SU-DHL-6 (cell line): ENCODE data around the gene RENBP.

Source experiments
- H2AFZ ChIP-seq: fragments of 200-600 bp; sonication (generic); 2 replicates; pipeline ENCODE4 v1.6.1; 2014; ENCODE audit warnings: low read depth, mild to moderate bottlenecking, moderate library complexity, mixed read lengths, antibody characterized with exemption, low read length; ENCODE audit not compliant: severe bottlenecking
- H3F3A ChIP-seq: fragments of 200-600 bp; shearing (Covaris generic); 2 replicates; pipeline ENCODE4 v1.6.0; 2016; ENCODE audit warnings: antibody characterized with exemption, mild to moderate bottlenecking; ENCODE audit not compliant: insufficient read depth
- H3K27ac ChIP-seq: fragments of 200-600 bp; sonication (generic); 2 replicates; pipeline ENCODE4 v1.5.1; 2016; ENCODE audit warnings: low read depth, mild to moderate bottlenecking, low read length, moderate library complexity, mixed read lengths
- H3K27me3 ChIP-seq: fragments of 200-600 bp; sonication (generic), shearing (Covaris generic); 2 replicates; pipeline ENCODE4 v1.6.0; 2014; ENCODE audit warnings: mild to moderate bottlenecking, low read length
- H3K36me3 ChIP-seq: fragments of 200-600 bp; sonication (generic); 2 replicates; pipeline ENCODE4 v1.6.1; 2014; ENCODE audit warnings: mild to moderate bottlenecking, low read length, mixed read lengths
- H3K4me2 ChIP-seq: fragments of 300-600, 200-600 bp; shearing (Covaris generic), sonication (generic); 2 replicates; pipeline ENCODE4 v1.6.0; 2014; ENCODE audit warnings: low read length, low read depth, mild to moderate bottlenecking; ENCODE audit not compliant: poor library complexity, severe bottlenecking
- H3K4me3 ChIP-seq: fragments of 200-600 bp; sonication (generic); 2 replicates; pipeline ENCODE4 v1.5.1; 2014; ENCODE audit warnings: antibody characterized with exemption, low read length, mild to moderate bottlenecking, mixed read lengths; ENCODE audit not compliant: insufficient read depth, poor library complexity, severe bottlenecking
- H3K79me2 ChIP-seq: fragments of 200-600 bp; sonication (generic); 2 replicates; pipeline ENCODE4 v1.6.1; 2014; ENCODE audit warnings: mild to moderate bottlenecking, low read length, moderate library complexity; ENCODE audit not compliant: insufficient read depth
- H3K9ac ChIP-seq: fragments of 200-600 bp; sonication (generic); 2 replicates; pipeline ENCODE4 v1.7.0; 2014; ENCODE audit warnings: mild to moderate bottlenecking, low read length
- H3K9me2 ChIP-seq: fragments of 200-600 bp; sonication (generic); replicated peaks from 2 replicates; pipeline ENCODE4 v1.6.1; 2014; ENCODE audit warnings: low read length; ENCODE audit not compliant: insufficient read depth
- H3K9me3 ChIP-seq: fragments of 200-600 bp; sonication (generic); 2 replicates; pipeline ENCODE4 v1.6.1; 2014; ENCODE audit warnings: low read length, mixed read lengths; ENCODE audit not compliant: insufficient read depth
- H4K20me1 ChIP-seq: fragments of 200-600 bp; sonication (generic); 2 replicates; pipeline ENCODE4 v1.6.1; 2014; ENCODE audit warnings: low read depth, mild to moderate bottlenecking, antibody characterized with exemption, low read length, moderate library complexity, mixed read lengths
- EZH2phosphoT487 ChIP-seq: fragments of 200-600 bp; sonication (generic), shearing (Covaris generic); conservative IDR thresholded peaks from 2 replicates; pipeline ENCODE4 v1.6.1; 2018; ENCODE audit warnings: mild to moderate bottlenecking, antibody characterized with exemption, low read length, moderate library complexity, mixed read lengths
- TF ChIP-seq, protein P1 (sequence below): fragments of 200-600 bp; sonication (generic); IDR thresholded peaks from one replicate; pipeline ENCODE4 v1.5.1; 2017; ENCODE audit warnings: antibody characterized with exemption, mild to moderate bottlenecking, low read length, moderate library complexity; ENCODE audit not compliant: insufficient read depth, poor library complexity, severe bottlenecking

Gene RENBP

DNA sequence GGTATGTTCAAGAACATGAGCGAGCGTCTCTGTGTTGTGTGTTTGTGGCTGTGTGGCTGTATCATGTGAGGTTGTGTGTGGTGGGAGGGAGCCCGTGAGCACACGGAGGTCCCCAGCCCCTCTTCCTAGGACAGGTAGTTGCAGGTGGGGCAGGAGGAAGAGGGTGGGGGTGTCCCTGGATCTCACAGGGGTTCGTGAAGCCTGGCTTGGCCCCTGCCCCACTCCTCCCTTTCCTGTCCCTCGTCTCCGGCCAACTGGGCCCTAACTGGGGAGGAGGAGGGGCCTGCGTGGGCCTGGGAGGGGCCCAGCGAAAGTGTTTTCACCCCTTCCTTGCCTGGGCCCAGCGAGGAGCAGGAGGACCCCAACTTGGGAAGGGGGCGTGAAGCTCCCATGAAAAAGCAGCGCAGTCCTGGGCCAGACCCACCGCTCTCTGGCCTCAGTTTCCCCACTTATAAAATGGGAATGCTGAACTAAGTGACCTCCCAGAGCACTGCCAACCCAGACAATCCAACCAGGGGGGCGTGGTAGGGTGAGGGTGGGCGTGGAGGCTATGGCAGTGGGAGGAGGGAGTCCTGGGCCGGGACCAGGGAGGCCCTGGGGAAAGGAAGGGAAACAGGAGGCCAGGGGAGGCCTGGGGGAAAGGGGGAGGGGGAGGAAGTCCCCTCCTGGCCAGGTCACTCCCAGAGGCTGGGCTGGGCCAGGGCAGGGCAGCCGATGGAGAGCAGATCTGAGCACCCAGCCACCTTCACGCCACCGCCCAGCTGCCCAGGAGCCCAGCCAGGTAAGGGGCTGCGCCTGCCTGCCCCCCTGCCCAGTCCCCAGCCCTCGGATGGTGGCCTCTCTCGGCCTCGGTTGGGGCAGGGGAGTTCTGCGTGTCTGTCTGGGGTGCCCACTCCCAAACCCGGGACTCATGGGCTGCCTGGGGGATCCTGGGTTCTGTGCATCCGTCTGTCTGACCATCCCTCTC, 40.2 kb downstream of the RENBP start, which contains the start of gene AVPR2:
Gene AVPR2, plus strand, starts transcription at position 683 of the 967 bp plus-strand sequence. CDS start 473 bp downstream, outside the sequence.
- Histone ChIP-seq H3K27ac (no peak within 1 kb of the TSS), H3K9me2 (no peaks in the 10 kb centered on the region), H3K9ac (no peak within 1 kb of the TSS), H3K36me3 (no peaks in the 10 kb centered on the region), H2AFZ (no peak within 1 kb of the TSS), H3K27me3 (no peaks in the 10 kb centered on the region), H3K4me2 (no peak within 1 kb of the TSS), H3K4me3 (no peak within 1 kb of the TSS), H3F3A (no peaks in the 10 kb centered on the region), H4K20me1 (no peaks in the 10 kb centered on the region), H3K79me2 (no peaks in the 10 kb centered on the region), H3K9me3 (no peaks in the 10 kb centered on the region)
- no peak for TF ChIP-seq EZH2phosphoT487
- TF ChIP-seq, protein P1, sequence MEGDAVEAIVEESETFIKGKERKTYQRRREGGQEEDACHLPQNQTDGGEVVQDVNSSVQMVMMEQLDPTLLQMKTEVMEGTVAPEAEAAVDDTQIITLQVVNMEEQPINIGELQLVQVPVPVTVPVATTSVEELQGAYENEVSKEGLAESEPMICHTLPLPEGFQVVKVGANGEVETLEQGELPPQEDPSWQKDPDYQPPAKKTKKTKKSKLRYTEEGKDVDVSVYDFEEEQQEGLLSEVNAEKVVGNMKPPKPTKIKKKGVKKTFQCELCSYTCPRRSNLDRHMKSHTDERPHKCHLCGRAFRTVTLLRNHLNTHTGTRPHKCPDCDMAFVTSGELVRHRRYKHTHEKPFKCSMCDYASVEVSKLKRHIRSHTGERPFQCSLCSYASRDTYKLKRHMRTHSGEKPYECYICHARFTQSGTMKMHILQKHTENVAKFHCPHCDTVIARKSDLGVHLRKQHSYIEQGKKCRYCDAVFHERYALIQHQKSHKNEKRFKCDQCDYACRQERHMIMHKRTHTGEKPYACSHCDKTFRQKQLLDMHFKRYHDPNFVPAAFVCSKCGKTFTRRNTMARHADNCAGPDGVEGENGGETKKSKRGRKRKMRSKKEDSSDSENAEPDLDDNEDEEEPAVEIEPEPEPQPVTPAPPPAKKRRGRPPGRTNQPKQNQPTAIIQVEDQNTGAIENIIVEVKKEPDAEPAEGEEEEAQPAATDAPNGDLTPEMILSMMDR = no peak

DNA sequence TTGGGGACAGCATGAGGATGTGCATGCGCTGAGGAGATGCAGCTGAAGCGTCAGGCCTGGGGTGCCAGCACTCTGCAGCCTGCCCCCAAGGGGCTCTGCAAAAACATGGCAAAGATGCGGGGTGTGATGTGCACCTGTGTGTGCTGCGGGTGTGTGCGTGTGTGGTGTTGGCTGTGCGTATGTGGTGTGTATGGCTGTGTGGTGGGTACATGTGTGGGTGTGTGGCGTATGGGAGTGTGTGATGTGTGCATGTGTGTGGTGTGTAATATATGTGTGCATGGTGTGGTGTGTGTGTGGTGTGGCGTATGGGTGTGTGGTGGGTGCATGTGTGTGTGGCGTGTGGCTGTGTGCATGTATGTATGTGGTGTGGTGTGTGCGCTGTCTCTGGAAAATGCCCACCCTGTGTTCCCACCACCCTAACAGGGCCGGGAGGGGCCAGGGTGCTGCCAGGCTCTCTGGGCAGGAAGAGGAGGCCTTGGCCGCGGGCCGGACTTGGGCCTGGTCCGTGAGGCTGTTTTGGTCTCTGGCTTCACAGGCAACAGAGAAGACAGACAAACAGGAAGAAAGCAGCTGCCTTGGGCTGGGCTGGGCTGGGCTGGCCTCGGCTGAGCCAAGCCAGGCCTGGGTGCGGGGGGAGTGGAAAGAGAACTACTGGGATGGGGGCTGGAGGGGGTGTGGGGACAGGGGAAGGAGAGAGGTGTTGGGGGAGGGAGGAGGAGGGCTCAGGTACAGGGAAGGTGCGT, 41.0 kb downstream of the RENBP start:
- Histone ChIP-seq H3K36me3 (no peaks in the 10 kb centered on the region), H3K9me3 (no peaks in the 10 kb centered on the region), H3F3A (no peaks in the 10 kb centered on the region), H3K9ac (no peak overlapping the region), H3K4me3 (no peak overlapping the region), H3K27me3 (no peaks in the 10 kb centered on the region), H3K4me2 (no peak overlapping the region), H3K79me2 (no peaks in the 10 kb centered on the region), H4K20me1 (no peaks in the 10 kb centered on the region), H2AFZ (no peak overlapping the region), H3K27ac (no peak overlapping the region), H3K9me2 (no peaks in the 10 kb centered on the region)
- TF ChIP-seq EZH2phosphoT487 = no peak
- TF ChIP-seq, protein P1 = no peak

DNA sequence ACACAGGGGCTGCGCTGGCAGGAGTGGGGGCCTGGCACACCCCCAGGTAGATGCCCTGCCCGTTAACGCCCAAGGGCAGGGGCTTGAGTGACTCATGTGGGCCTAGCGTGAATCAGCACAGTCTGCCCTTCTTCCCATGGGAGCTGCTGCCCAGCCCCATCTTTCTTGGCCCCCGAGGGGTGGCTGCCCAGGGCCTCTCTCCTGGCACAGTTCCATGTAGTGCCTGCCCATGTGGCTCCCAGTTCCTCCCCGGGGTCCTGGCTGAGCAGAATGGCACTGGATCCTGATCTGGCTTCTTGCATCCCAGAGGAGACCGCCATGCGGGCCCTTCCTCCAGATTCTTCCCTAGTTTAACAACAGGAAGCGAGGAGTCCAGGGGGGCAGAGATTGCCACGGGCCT, 42.1 kb downstream of the RENBP start:
- H3K9me2 ChIP-seq = no peaks in the 10 kb centered on the region
- H4K20me1 ChIP-seq = no peaks in the 10 kb centered on the region
- no peaks in the 10 kb centered on the region for H3K9me3 ChIP-seq
- H3F3A ChIP-seq = no peaks in the 10 kb centered on the region
- no peak overlapping the region for H3K27ac ChIP-seq
- no peaks in the 10 kb centered on the region for H3K36me3 ChIP-seq
- TF ChIP-seq, protein P1 = no peak
- no peak for TF ChIP-seq EZH2phosphoT487
- no peak overlapping the region for H2AFZ ChIP-seq
- H3K79me2 ChIP-seq = no peaks in the 10 kb centered on the region
- no peak overlapping the region for H3K4me3 ChIP-seq
- H3K9ac ChIP-seq = no peak overlapping the region
- no peaks in the 10 kb centered on the region for H3K27me3 ChIP-seq
- H3K4me2 ChIP-seq = no peak overlapping the region
